Type B pancreatic cell (in vitro differentiated cells): ENCODE results near the gene LEAP2. TPM values are rescaled to one million over a fixed set of nuclear protein-coding genes. Genes with fewer than 3 reads are reported as not detected.

Experiments used
- DNase-seq: peaks from one replicate; pipeline ENCODE4 v3.0.0; 2021; ENCODE audit warnings: mixed read lengths; ENCODE audit not compliant: unreplicated experiment; ENCODE audit errors: extremely low spot score
- H3K27ac Mint-ChIP-seq: 2 replicates; pipeline ENCODE4 v1.8.0; 2021; ENCODE audit warnings: mild to moderate bottlenecking, mixed read lengths
- H3K27me3 Mint-ChIP-seq: 2 replicates; pipeline ENCODE4 v1.8.0; 2021; ENCODE audit warnings: mixed read lengths
- H3K36me3 Mint-ChIP-seq: 2 replicates; pipeline ENCODE4 v1.8.0; 2021; ENCODE audit warnings: mixed read lengths
- H3K4me1 Mint-ChIP-seq: one replicate; pipeline ENCODE4 v1.8.0; 2021; ENCODE audit warnings: mixed read lengths; ENCODE audit not compliant: unreplicated experiment
- H3K4me3 Mint-ChIP-seq: 2 replicates; pipeline ENCODE4 v1.8.0; 2021; ENCODE audit warnings: mild to moderate bottlenecking, mixed read lengths
- H3K9me3 Mint-ChIP-seq: 2 replicates; pipeline ENCODE4 v1.8.0; 2021; ENCODE audit warnings: mixed read lengths
- total RNA-seq: library from RNA; stranded (reverse); gene quantifications from 2 replicates; pipeline ENCODE4 v1.2.1, GENCODE V29; 2021; ENCODE audit warnings: low replicate concordance
- TF ChIP-seq, protein P1 (sequence below): fragments of 200-600 bp; sonication (generic); conservative IDR thresholded peaks from 2 replicates; pipeline ENCODE4 v1.5.0; 2021; ENCODE audit warnings: antibody characterized with exemption, mild to moderate bottlenecking

LEAP2 gene
- total RNA-seq, 1 donor from 2014 or later, result 2.9 TPM

DNA sequence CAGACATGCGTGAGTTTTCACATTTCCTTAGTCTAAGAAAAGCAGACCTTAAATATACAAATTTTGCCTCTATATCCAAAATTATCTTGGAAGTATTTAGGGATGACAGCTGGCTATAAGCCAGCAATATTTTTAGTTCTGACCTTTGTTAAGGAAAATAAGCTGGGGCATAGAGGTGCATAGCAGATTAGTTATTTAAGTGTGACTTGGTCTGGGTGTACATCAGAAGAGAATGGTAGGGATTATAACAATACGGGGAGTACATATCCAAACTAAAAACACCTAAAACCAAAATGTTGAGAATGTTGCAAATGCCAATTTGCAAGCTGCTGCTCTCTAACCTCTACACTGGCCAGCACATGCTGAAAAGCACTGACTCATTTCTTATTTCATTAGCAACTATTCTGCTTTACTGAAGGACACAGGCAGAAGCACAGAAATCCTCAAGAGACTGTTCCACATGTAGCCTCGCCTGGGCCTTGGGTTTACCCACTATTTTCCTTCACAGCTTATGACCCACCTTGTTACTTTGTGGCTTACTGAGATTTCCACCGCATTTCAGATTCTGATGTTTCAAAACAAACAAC lies 22.3 kb downstream of the LEAP2 start:
- TF ChIP-seq, protein P1, sequence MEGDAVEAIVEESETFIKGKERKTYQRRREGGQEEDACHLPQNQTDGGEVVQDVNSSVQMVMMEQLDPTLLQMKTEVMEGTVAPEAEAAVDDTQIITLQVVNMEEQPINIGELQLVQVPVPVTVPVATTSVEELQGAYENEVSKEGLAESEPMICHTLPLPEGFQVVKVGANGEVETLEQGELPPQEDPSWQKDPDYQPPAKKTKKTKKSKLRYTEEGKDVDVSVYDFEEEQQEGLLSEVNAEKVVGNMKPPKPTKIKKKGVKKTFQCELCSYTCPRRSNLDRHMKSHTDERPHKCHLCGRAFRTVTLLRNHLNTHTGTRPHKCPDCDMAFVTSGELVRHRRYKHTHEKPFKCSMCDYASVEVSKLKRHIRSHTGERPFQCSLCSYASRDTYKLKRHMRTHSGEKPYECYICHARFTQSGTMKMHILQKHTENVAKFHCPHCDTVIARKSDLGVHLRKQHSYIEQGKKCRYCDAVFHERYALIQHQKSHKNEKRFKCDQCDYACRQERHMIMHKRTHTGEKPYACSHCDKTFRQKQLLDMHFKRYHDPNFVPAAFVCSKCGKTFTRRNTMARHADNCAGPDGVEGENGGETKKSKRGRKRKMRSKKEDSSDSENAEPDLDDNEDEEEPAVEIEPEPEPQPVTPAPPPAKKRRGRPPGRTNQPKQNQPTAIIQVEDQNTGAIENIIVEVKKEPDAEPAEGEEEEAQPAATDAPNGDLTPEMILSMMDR, result no peak
- no peaks in the 10 kb centered on the region for H3K27me3 Mint-ChIP-seq
- H3K4me1 Mint-ChIP-seq, result no peaks in the 10 kb centered on the region
- H3K4me3 Mint-ChIP-seq, result no peak overlapping the region
- H3K27ac Mint-ChIP-seq, result no peak overlapping the region
- peaks cover 49% of the 10 kb centered on the region for H3K36me3 Mint-ChIP-seq
- DNase-seq, result no peak
- no peaks in the 10 kb centered on the region for H3K9me3 Mint-ChIP-seq

DNA sequence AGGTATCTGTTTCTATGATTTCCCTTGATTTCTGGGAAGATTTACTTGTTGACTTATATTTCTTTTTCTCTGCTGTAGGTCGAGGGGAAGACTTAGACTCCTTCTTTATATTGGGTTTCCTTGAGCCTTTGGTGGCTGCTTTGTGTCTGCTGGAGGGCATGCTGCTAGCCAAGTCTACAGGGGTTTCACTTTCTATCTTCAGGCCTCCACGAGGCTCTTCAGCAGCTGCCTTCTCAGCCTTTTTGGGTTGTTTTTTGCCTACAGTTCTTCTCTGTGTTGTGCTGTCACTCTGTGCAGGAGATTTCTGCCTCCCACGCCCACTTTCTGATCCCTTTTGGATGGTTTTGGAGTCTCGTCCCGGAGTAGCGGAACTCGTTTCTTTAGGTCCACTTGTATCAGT lies 23.2 kb downstream of the LEAP2 start:
- H3K27me3 Mint-ChIP-seq, result no peaks in the 10 kb centered on the region
- H3K9me3 Mint-ChIP-seq, result no peaks in the 10 kb centered on the region
- H3K4me1 Mint-ChIP-seq, result no peaks in the 10 kb centered on the region
- H3K36me3 Mint-ChIP-seq, result peaks cover 53% of the 10 kb centered on the region
- TF ChIP-seq, protein P1, result no peak
- no peak for DNase-seq
- peak overlapping the region; percentile 28 for H3K27ac Mint-ChIP-seq
- H3K4me3 Mint-ChIP-seq, result no peak overlapping the region

DNA sequence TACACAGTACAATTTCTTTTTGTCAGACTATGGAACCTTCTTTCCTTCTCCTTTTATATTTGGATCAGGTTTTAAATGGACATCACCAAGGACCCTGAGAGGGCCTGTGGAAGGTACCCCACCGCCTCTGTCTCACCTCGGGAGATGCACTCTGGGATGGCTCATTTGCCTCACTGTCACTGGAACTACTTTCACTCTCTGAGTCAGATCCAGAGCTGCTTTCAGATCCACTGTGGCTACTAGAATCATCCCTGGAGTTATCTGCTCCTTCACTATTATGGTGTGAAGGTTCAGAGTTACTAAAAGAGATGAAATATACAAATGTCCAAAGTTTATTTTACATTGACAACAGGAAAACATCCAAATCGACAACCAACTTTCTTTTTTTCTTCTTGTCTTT lies 24.6 kb downstream of the LEAP2 start:
- Mint-ChIP-seq H3K4me1 (no peaks in the 10 kb centered on the region), H3K9me3 (no peaks in the 10 kb centered on the region), H3K36me3 (peaks cover 45% of the 10 kb centered on the region), H3K27me3 (no peaks in the 10 kb centered on the region), H3K27ac (no peak overlapping the region), H3K4me3 (no peak overlapping the region)
- TF ChIP-seq, protein P1, result no peak
- DNase-seq, result no peak

DNA sequence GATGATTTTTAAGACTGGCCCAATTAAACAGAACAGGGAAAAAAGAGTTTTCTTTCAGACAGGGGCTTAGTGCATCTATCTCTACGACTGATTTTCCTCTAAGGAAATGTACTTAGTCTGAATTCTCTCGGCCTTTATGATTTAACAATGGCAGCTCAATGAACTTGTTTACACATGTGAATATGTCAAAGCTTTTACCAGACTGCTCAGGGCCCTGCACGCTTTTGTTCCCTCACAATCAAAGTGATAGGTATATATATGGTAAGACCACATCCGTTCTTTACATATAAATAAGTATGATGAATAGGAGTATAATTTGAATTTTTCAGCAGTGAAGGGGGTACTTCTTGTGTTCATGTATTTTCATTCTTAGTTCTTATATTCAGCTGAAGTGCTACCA lies 27.6 kb downstream of the LEAP2 start:
- TF ChIP-seq, protein P1, result no peak
- no peak for DNase-seq
- H3K4me1 Mint-ChIP-seq, result no peaks in the 10 kb centered on the region
- no peaks in the 10 kb centered on the region for H3K9me3 Mint-ChIP-seq
- H3K27ac Mint-ChIP-seq, result peak overlapping the region; percentile 2
- H3K27me3 Mint-ChIP-seq, result no peaks in the 10 kb centered on the region
- H3K4me3 Mint-ChIP-seq, result no peak overlapping the region
- peaks cover 38% of the 10 kb centered on the region for H3K36me3 Mint-ChIP-seq

DNA sequence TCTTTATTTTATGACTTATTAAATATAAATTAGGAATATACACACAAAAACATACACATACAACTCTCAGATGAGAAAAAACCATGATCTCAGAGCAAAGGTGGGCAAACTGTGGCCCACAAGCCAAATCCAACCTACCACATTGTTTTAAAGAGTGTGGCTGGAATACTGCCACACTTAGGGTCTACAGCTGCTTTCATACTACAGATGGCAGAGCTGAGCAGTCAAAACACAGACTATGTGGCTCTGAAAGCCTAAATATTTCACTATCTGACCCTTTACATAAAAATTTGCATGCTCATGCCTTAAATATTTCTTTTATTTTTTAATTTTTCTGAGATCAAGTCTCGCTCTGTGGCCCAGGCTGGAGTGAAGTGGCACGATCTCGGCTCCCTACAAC lies 28.3 kb downstream of the LEAP2 start:
- no peak for DNase-seq
- no peaks in the 10 kb centered on the region for H3K9me3 Mint-ChIP-seq
- TF ChIP-seq, protein P1, result no peak
- no peaks in the 10 kb centered on the region for H3K27me3 Mint-ChIP-seq
- no peaks in the 10 kb centered on the region for H3K4me1 Mint-ChIP-seq
- no peak overlapping the region for H3K27ac Mint-ChIP-seq
- peaks cover 31% of the 10 kb centered on the region for H3K36me3 Mint-ChIP-seq
- H3K4me3 Mint-ChIP-seq, result no peak overlapping the region

DNA sequence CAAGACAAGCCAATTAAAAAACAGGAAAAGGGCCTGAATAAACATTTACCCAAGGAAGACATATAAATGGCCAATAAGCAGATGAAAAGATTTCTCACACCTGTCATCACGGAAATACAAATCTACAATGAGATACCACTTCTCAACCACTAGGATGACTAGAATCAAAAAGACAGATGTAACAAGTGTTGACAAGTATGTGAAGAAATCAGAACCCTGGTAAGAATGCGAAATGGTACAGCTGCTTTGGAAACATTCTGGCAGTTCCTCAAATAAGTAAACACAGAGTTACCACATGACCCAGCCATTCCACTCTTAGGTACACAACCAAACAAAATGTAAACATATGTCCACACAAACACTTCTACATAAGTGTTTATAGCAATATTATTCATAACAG lies 32.5 kb downstream of the LEAP2 start:
- Mint-ChIP-seq H3K4me1 (no peaks in the 10 kb centered on the region), H3K27ac (no peak overlapping the region), H3K4me3 (no peak overlapping the region), H3K36me3 (peaks cover 29% of the 10 kb centered on the region), H3K9me3 (no peaks in the 10 kb centered on the region), H3K27me3 (no peaks in the 10 kb centered on the region)
- DNase-seq, result no peak
- TF ChIP-seq, protein P1, result peak; percentile 47
